H1 (cell line): ENCODE measurements around the gene BEST3. TPM values are rescaled to one million over a fixed set of nuclear protein-coding genes. Genes with fewer than 3 reads are reported as not detected.

Experiments
- CTCF ChIA-PET: fragments of 300-600 bp; sonication (Branson Sonifier 250); formaldehyde crosslinking; loops from one replicate; lab custom pipeline; 2021; ENCODE audit not compliant: partially characterized antibody; lab: Charles Lee
- POLR2A ChIA-PET: fragments of 300-600 bp; sonication (Branson Sonifier 250); formaldehyde crosslinking; loops from one replicate; lab custom pipeline; 2021; ENCODE audit warnings: inconsistent platforms; ENCODE audit not compliant: partially characterized antibody; lab: Charles Lee
- DNase-seq, 2 experiments: peaks; one replicate each; pipeline versions ENCODE4 v3.0.0 to v3.0.0-alpha.2; 2010 to 2022; ENCODE audit warnings: low spot score in 2 of 2, low read depth in 1 of 2, mixed read lengths in 1 of 2
- FAIRE-seq: peaks from 2 replicates; lab custom pipeline; 2011; peaks lifted over from hg19 to GRCh38; lab: Jason Lieb, UNC
- H2AFZ ChIP-seq: 2 replicates; pipeline ENCODE4 v1.8.1; 2012; ENCODE audit warnings: low read length, inconsistent platforms
- H2AK5ac ChIP-seq: 2 replicates; pipeline ENCODE4 v1.6.1; 2013; ENCODE audit warnings: low read depth, low read length
- H2BK120ac ChIP-seq: replicated peaks from 2 replicates; pipeline ENCODE3; 2013; ENCODE audit warnings: low read depth, low read length, inconsistent platforms
- H2BK12ac ChIP-seq: 2 replicates; pipeline ENCODE4 v1.6.1; 2013; ENCODE audit warnings: low read depth, low read length
- H2BK15ac ChIP-seq: 2 replicates; pipeline ENCODE4 v1.6.1; 2013; ENCODE audit warnings: low read length
- H2BK20ac ChIP-seq: 2 replicates; pipeline ENCODE4 v1.6.1; 2013; ENCODE audit warnings: low read length
- H2BK5ac ChIP-seq: 2 replicates; pipeline ENCODE4 v1.6.1; 2013; ENCODE audit warnings: low read depth, low read length
- H3K14ac ChIP-seq: 2 replicates; pipeline ENCODE4 v1.6.1; 2013; ENCODE audit warnings: inconsistent platforms; ENCODE audit not compliant: insufficient read length
- H3K18ac ChIP-seq: 2 replicates; pipeline ENCODE4 v1.6.1; 2013; ENCODE audit warnings: low read length; ENCODE audit errors: extremely low read depth
- H3K23ac ChIP-seq: 2 replicates; pipeline ENCODE4 v1.6.1; 2013; ENCODE audit warnings: inconsistent platforms; ENCODE audit not compliant: insufficient read length
- H3K23me2 ChIP-seq: 2 replicates; pipeline ENCODE4 v1.6.1; 2013; ENCODE audit warnings: low read depth, low read length
- H3K27ac ChIP-seq: 2 replicates; pipeline ENCODE4 v1.6.1; 2011; ENCODE audit warnings: low read depth, low read length, inconsistent platforms
- H3K27me3 ChIP-seq, 4 experiments: replicated peaks in 1 of 4; 1 replicate in 1 of 4; 2 replicates in 3 of 4; pipeline versions ENCODE4 v1.6.1 to v1.8.1; 2011 to 2013; ENCODE audit warnings: low read length in 3 of 4, mild to moderate bottlenecking in 3 of 4, inconsistent platforms in 2 of 4, mixed read lengths in 2 of 4, moderate library complexity in 1 of 4; ENCODE audit not compliant: control insufficient read depth in 3 of 4, insufficient read depth in 3 of 4; ENCODE audit errors: extremely low read depth in 1 of 4
- H3K36me3 ChIP-seq, 4 experiments: 2 replicates each; pipeline versions ENCODE4 v1.6.1 to v1.8.1; 2011 to 2013; ENCODE audit warnings: mild to moderate bottlenecking in 4 of 4, low read length in 3 of 4, moderate library complexity in 2 of 4, control low read depth in 1 of 4, inconsistent platforms in 1 of 4; ENCODE audit not compliant: insufficient read depth in 4 of 4, control insufficient read depth in 2 of 4
- H3K4ac ChIP-seq: replicated peaks from 2 replicates; pipeline ENCODE3; 2013; ENCODE audit warnings: low read length, low read depth, mixed read lengths, inconsistent platforms; ENCODE audit not compliant: insufficient read length
- H3K4me1 ChIP-seq, 4 experiments: replicated peaks in 1 of 4; 1 replicate in 1 of 4; 2 replicates in 3 of 4; pipeline versions ENCODE4 v1.6.1 to v1.8.1; 2011 to 2013; ENCODE audit warnings: low read length in 3 of 4, inconsistent platforms in 2 of 4, mixed read lengths in 1 of 4; ENCODE audit not compliant: insufficient read depth in 4 of 4, control insufficient read depth in 3 of 4
- H3K4me2 ChIP-seq, 2 experiments: 2 replicates each; pipeline versions ENCODE4 v1.6.1 to v1.8.1; 2011 to 2013; ENCODE audit warnings: low read depth in 2 of 2, low read length in 2 of 2, control low read depth in 1 of 2, inconsistent platforms in 1 of 2, mild to moderate bottlenecking in 1 of 2; ENCODE audit not compliant: insufficient read depth in 1 of 2
- H3K4me3 ChIP-seq, 4 experiments: fragments of 200-600, 300-600 bp in 1 of 4; sonication (generic), shearing (Covaris generic), sonication (Bioruptor Twin) in 1 of 4; 2 replicates each; pipeline versions ENCODE4 v1.5.1 to v1.8.1; 2011 to 2016; ENCODE audit warnings: low read length in 4 of 4, low read depth in 3 of 4, control low read depth in 2 of 4, inconsistent platforms in 2 of 4, mild to moderate bottlenecking in 2 of 4, mixed read lengths in 1 of 4, moderate library complexity in 1 of 4; ENCODE audit not compliant: insufficient read depth in 2 of 4; ENCODE audit errors: extremely low read depth in 1 of 4
- H3K56ac ChIP-seq: replicated peaks from 2 replicates; pipeline ENCODE3; 2013; ENCODE audit warnings: low read depth, mild to moderate bottlenecking, mixed read lengths, low read length, inconsistent platforms; ENCODE audit not compliant: insufficient read length
- H3K79me1 ChIP-seq: 2 replicates; pipeline ENCODE4 v1.6.1; 2013; ENCODE audit warnings: low read depth, low read length, control low read depth
- H3K79me2 ChIP-seq, 2 experiments: 2 replicates each; pipeline versions ENCODE4 v1.6.1 to v1.8.1; 2012 to 2013; ENCODE audit warnings: low read length in 2 of 2, mild to moderate bottlenecking in 2 of 2, inconsistent platforms in 1 of 2; ENCODE audit not compliant: insufficient read depth in 2 of 2, control insufficient read depth in 1 of 2
- H3K9ac ChIP-seq, 4 experiments: replicated peaks in 1 of 4; 1 replicate in 1 of 4; 2 replicates in 3 of 4; pipeline versions ENCODE4 v1.6.1 to v1.8.1; 2011 to 2013; ENCODE audit warnings: low read depth in 3 of 4, low read length in 3 of 4, control low read depth in 2 of 4, mild to moderate bottlenecking in 2 of 4, moderate library complexity in 2 of 4, inconsistent platforms in 1 of 4; ENCODE audit errors: extremely low read depth in 1 of 4
- H3K9me3 ChIP-seq, 2 experiments: 2 replicates each; pipeline versions ENCODE4 v1.6.1 to v1.8.1; 2012 to 2013; ENCODE audit warnings: mild to moderate bottlenecking in 2 of 2, moderate library complexity in 2 of 2, control low read depth in 1 of 2, inconsistent platforms in 1 of 2, low read depth in 1 of 2, low read length in 1 of 2, mixed read lengths in 1 of 2; ENCODE audit not compliant: insufficient read depth in 2 of 2
- H4K20me1 ChIP-seq, 2 experiments: replicated peaks in 1 of 2; 2 replicates each; pipeline versions ENCODE3 to v1.8.1; 2011 to 2013; ENCODE audit warnings: inconsistent platforms in 2 of 2, low read length in 2 of 2, mild to moderate bottlenecking in 1 of 2; ENCODE audit not compliant: insufficient read depth in 2 of 2, control insufficient read depth in 1 of 2
- H4K5ac ChIP-seq: 2 replicates; pipeline ENCODE4 v1.6.1; 2013; ENCODE audit warnings: low read length, low read depth, mixed read lengths, inconsistent platforms; ENCODE audit not compliant: insufficient read length
- H4K8ac ChIP-seq: 2 replicates; pipeline ENCODE4 v1.8.0; 2013; ENCODE audit warnings: mild to moderate bottlenecking, moderate library complexity, low read length, inconsistent platforms; ENCODE audit not compliant: insufficient read depth; ENCODE audit errors: extremely low read depth
- H4K91ac ChIP-seq: replicated peaks from 2 replicates; pipeline ENCODE3; 2013; ENCODE audit warnings: low read length, mixed read lengths, inconsistent platforms; ENCODE audit not compliant: insufficient read length
- BRCA1 ChIP-seq: IDR thresholded peaks from 2 replicates; pipeline ENCODE4 v1.6.1; 2012; ENCODE audit warnings: low read depth, low read length, improper control_type of control experiment
- CEBPB ChIP-seq: IDR thresholded peaks from 2 replicates; pipeline ENCODE4 v1.6.1; 2012; ENCODE audit warnings: low read depth, low read length
- EP300 ChIP-seq, 2 experiments: IDR thresholded peaks; 1 replicate in 1 of 2; 2 replicates in 1 of 2; pipeline ENCODE4 v1.6.1; 2011 to 2012; ENCODE audit warnings: low read depth in 2 of 2, low read length in 2 of 2, mild to moderate bottlenecking in 2 of 2, borderline replicate concordance in 1 of 2, inconsistent platforms in 1 of 2, moderate library complexity in 1 of 2
- TCF12 ChIP-seq: IDR thresholded peaks from 2 replicates; pipeline ENCODE4 v1.6.1; 2011; ENCODE audit warnings: low read depth, mild to moderate bottlenecking, low read length
- WGBS, 2 experiments: shearing (Covaris generic) in 1 of 2; methylation state at CpG; one replicate each; pipeline versions ENCODE4 v1.1.6 to v1.1.7; 2013 to 2015; ENCODE audit warnings: low lambda C conversion rate in 2 of 2, mixed read lengths in 2 of 2, inconsistent platforms in 1 of 2, low coverage in 1 of 2, missing lambda C conversion rate in 1 of 2; ENCODE audit not compliant: insufficient replicate concordance in 2 of 2, insufficient coverage in 1 of 2, insufficient read length in 1 of 2; ENCODE audit errors: extremely low coverage in 1 of 2, missing lambda C conversion rate in 1 of 2; 5-methylcytosine and 5-hydroxymethylcytosine counted together
- polyA plus RNA-seq, 7 experiments: library from polyadenylated mRNA; depleted of rRNA in 3 of 7; stranded (reverse) in 5 of 7; unstranded in 2 of 7; fragments of >200 nt in 5 of 7; fragments of 200-250 nt in 2 of 7; gene quantifications; 1 replicate in 5 of 7; 2 replicates in 1 of 7; 4 replicates in 1 of 7; pipeline versions ENCODE4 v1.2.1 to v1.2.3, GENCODE V29; 2011 to 2013; ENCODE audit warnings: missing spikeins in 2 of 7, mixed read lengths in 2 of 7
- total RNA-seq: library from RNA; stranded (reverse); fragmentation: NEBNext Ultra II Directional; extraction: Animal tissue kit (Norgen Biotek cat#: 25700); gene quantifications from 2 replicates; pipeline ENCODE4 v1.2.1, GENCODE V29; 2021

The BEST3 gene
- total and polyA plus RNA-seq, 2 of the 8 experiments (the other 6 are each of a cell fraction or from before 2014, with no cell fraction given): 0.17 TPM; not detected in 1

DNA sequence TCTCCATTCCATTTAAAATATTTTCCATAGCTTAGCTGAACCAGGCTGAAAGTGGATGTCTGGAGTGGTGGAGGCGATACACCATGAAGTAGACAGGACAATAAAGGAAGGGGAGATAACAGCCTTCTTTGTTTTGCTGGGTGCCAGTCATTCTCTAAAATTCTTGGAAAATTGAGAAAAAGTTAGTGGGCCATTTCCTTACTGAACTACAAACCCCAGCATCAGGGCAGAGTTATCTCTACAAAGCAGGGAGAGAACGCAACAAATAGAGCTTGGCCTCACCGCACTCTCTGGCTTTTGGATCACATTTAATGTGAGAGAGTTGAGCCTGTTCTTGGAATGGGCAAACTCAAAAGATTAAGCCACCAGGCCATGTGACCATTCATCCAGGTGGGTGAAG lies 47.2 kb downstream of the BEST3 start:
- FAIRE-seq (no peak), DNase-seq (no peak)
- no peaks in the 10 kb centered on the region for H3K4me1 ChIP-seq
- H4K91ac ChIP-seq: no peak overlapping the region
- H4K20me1 ChIP-seq: no peaks in the 10 kb centered on the region
- no peak overlapping the region for H3K18ac ChIP-seq
- H3K4ac ChIP-seq: no peak overlapping the region
- H3K4me3 ChIP-seq: no peak overlapping the region
- no peak overlapping the region for H3K14ac ChIP-seq
- no peak overlapping the region for H2BK120ac ChIP-seq
- H3K56ac ChIP-seq: no peak overlapping the region
- no peak overlapping the region for H3K4me2 ChIP-seq
- H2AFZ ChIP-seq: peak overlapping the region; percentile 81; the same call in 1 of the 2 replicates
- no peak for TF ChIP-seq TCF12
- no peak for TF ChIP-seq CEBPB
- no peak for TF ChIP-seq BRCA1
- no peak for TF ChIP-seq EP300 (IDR thresholded peaks at IDR 0.05; ENCODE audit: borderline replicate concordance in 1 of 2, low read depth in 2 of 2, low read length in 2 of 2)
- H3K79me2 ChIP-seq: no peaks in the 10 kb centered on the region
- no peak overlapping the region for H2BK12ac ChIP-seq
- H3K23me2 ChIP-seq: no peaks in the 10 kb centered on the region
- no peak overlapping the region for H2BK5ac ChIP-seq
- ChIA-PET POLR2A (interaction anchor here (0.8 kb wide), 1 partner anchor 9 kb away, joined by 3 read pairs; no protein-coding TSS in a partner anchor), CTCF (interaction anchor here (0.6 to 3.4 kb wide), 6 partner anchors 12 to 293 kb away, joined by 3 to 17 read pairs (median 4); no protein-coding TSS in a partner anchor)
- H2AK5ac ChIP-seq: no peak overlapping the region
- H3K9ac ChIP-seq: no peak overlapping the region
- whole genome bisulfite sequencing, 2 experiments: 94% methylated on average over 3 of the region's 3 CpGs; no CpG with 5 or more reads in 1 of the 2 experiments
- H4K5ac ChIP-seq: no peak overlapping the region
- H3K9me3 ChIP-seq: no peaks in the 10 kb centered on the region
- peaks cover 0 to 2% (median 0%) of the 10 kb centered on the region in 4 experiments; a peak in 2 of 7 replicates for H3K27me3 ChIP-seq
- H2BK15ac ChIP-seq: no peak overlapping the region
- H3K79me1 ChIP-seq: no peaks in the 10 kb centered on the region
- H3K27ac ChIP-seq: no peak overlapping the region
- no peaks in the 10 kb centered on the region for H3K36me3 ChIP-seq
- no peak overlapping the region for H2BK20ac ChIP-seq
- H3K23ac ChIP-seq: no peak overlapping the region
- no peak overlapping the region for H4K8ac ChIP-seq
